ENCODE data around the gene HS3ST3B1.

DNA sequence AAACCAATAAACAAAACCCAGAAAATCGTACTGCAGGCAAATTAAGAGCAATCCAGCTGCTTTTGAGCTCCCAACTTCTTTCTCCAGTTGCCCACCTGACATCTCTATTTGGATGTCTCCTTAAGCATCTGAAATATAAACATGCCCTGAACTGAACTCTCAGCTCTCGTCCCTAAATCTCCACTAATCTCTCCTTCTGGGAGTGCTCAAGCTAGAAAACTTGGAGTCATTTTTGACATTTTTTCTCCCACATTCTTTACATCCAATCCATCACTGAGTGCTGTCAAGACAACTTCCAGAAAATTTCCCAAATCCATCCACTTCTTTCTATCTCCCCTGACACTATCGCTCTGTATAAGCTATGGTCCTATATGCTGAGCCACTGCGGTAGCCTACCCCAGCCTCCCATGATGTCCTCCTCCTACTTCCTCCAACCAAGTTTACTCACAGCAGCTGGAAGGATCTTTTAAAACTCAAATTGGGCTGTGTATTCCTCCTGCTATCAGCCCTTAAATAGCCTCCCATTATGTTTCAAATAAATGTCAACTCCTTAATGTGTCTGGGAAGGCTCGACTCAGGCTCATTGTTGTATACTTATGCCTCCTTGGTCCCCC is 53.1 kb downstream of the HS3ST3B1 start:
- TF ChIP-seq CTCF (conservative IDR thresholded peaks at IDR 0.05; ENCODE audit: low read depth, low read length) (no peak), EZH2 (IDR thresholded peaks at IDR 0.05; ENCODE audit: low read length, unreplicated experiment) (no peak)
